GM23338 (cell line): ENCODE results near the gene RPS6KA3. TPM values are rescaled to one million over a fixed set of nuclear protein-coding genes. Genes with fewer than 3 reads are reported as not detected.
"Not testable (repeated sequence)": the region's sequence is repeated elsewhere in the genome, so short reads cannot be mapped to it uniquely, and the experiment has no call there.

Experiments
- ATAC-seq: fragments of 200-7000 bp; cut with Tn5 transposase; 3 replicates; pipeline ENCODE4 v1.9.1; 2020
- DNase-seq: peaks from one replicate; pipeline ENCODE4 v3.0.0-alpha.2; 2015; ENCODE audit warnings: low spot score
- H2AFZ ChIP-seq: fragments of 200-600 bp; sonication (generic); 2 replicates; pipeline ENCODE4 v1.8.0; 2016; ENCODE audit warnings: antibody characterized with exemption, mild to moderate bottlenecking, moderate library complexity
- H3F3A ChIP-seq: fragments of 200-600 bp; sonication (generic); replicated peaks from 2 replicates; pipeline ENCODE4 v1.8.0; 2017; ENCODE audit warnings: antibody characterized with exemption, mixed run types, low read depth
- H3K27ac ChIP-seq: fragments of 200-600 bp; sonication (generic); 2 replicates; pipeline ENCODE4 v1.6.1; 2016; ENCODE audit warnings: low read depth
- H3K27me3 ChIP-seq: fragments of 200-600 bp; sonication (generic); 2 replicates; pipeline ENCODE4 v1.8.0; 2016; ENCODE audit warnings: mild to moderate bottlenecking, mixed run types, moderate library complexity; ENCODE audit not compliant: insufficient read depth
- H3K36me3 ChIP-seq: fragments of 200-600 bp; sonication (generic); 2 replicates; pipeline ENCODE4 v1.8.0; 2016; ENCODE audit warnings: mild to moderate bottlenecking; ENCODE audit not compliant: insufficient read depth
- H3K4me1 ChIP-seq: fragments of 200-600 bp; sonication (generic); 2 replicates; pipeline ENCODE4 v1.8.0; 2016; ENCODE audit warnings: mild to moderate bottlenecking, moderate library complexity; ENCODE audit not compliant: insufficient read depth
- H3K4me2 ChIP-seq: fragments of 200-600 bp; sonication (generic); 2 replicates; pipeline ENCODE4 v1.7.1; 2017; ENCODE audit warnings: mixed run types
- H3K4me3 ChIP-seq: fragments of 200-600 bp; sonication (generic); 2 replicates; pipeline ENCODE4 v1.6.1; 2016; ENCODE audit warnings: mixed run types
- H3K79me2 ChIP-seq: fragments of 200-600 bp; sonication (generic); replicated peaks from 2 replicates; pipeline ENCODE4 v1.8.0; 2017; ENCODE audit warnings: mild to moderate bottlenecking; ENCODE audit not compliant: insufficient read depth
- H3K9me2 ChIP-seq: fragments of 200-600 bp; sonication (generic); 2 replicates; pipeline ENCODE4 v1.8.0; 2017; ENCODE audit not compliant: insufficient read depth
- H4K20me1 ChIP-seq: fragments of 200-600 bp; sonication (generic); replicated peaks from 2 replicates; pipeline ENCODE4 v1.8.0; 2017; ENCODE audit warnings: mild to moderate bottlenecking; ENCODE audit not compliant: insufficient read depth
- H3K27ac Mint-ChIP-seq: 2 replicates; pipeline ENCODE4 v1.8.0; 2020; ENCODE audit warnings: inconsistent platforms, mild to moderate bottlenecking, moderate library complexity, mixed read lengths
- H3K27me3 Mint-ChIP-seq: 3 replicates; pipeline ENCODE4 v1.8.0; 2022; ENCODE audit warnings: low read depth, mild to moderate bottlenecking, moderate library complexity, mixed read lengths, inconsistent platforms; ENCODE audit not compliant: insufficient read depth, poor library complexity
- H3K36me3 Mint-ChIP-seq: 3 replicates; pipeline ENCODE4 v1.8.0; 2021; ENCODE audit warnings: low read depth, mild to moderate bottlenecking, inconsistent platforms, moderate library complexity, mixed read lengths
- H3K4me1 Mint-ChIP-seq: 3 replicates; pipeline ENCODE4 v1.8.0; 2020; ENCODE audit warnings: mild to moderate bottlenecking, inconsistent platforms, mixed read lengths
- H3K4me3 Mint-ChIP-seq: 3 replicates; pipeline ENCODE4 v1.8.0; 2021; ENCODE audit warnings: moderate library complexity, mild to moderate bottlenecking, inconsistent platforms, mixed read lengths
- H3K9me3 Mint-ChIP-seq: 3 replicates; pipeline ENCODE4 v1.8.0; 2020; ENCODE audit warnings: moderate library complexity, mild to moderate bottlenecking, inconsistent platforms, mixed read lengths
- CREB1 ChIP-seq: fragments of 250-450 bp; sonication (Bioruptor Pico); IDR thresholded peaks from 2 replicates; pipeline ENCODE4 v1.5.0; 2020; ENCODE audit warnings: low read depth, mild to moderate bottlenecking, moderate library complexity
- EZH2phosphoT487 ChIP-seq: fragments of 200-600 bp; sonication (generic); IDR thresholded peaks from one replicate; pipeline ENCODE4 v1.8.1; 2018; ENCODE audit warnings: antibody characterized with exemption; ENCODE audit not compliant: unreplicated experiment
- ZNF331 ChIP-seq: fragments of 250-450 bp; sonication (Bioruptor Pico); IDR thresholded peaks from 2 replicates; pipeline ENCODE4 v1.5.0; 2020; ENCODE audit warnings: low read depth, mild to moderate bottlenecking, moderate library complexity
- polyA plus RNA-seq: library from polyadenylated mRNA; unstranded; fragments of >200 nt; fragmentation: Nextera tagmentation; extraction: Ambion mirVana; gene quantifications from 2 replicates; pipeline ENCODE4 v1.2.1, GENCODE V29; 2016
- total RNA-seq: library from RNA; depleted of rRNA; stranded (reverse); fragments of >200 nt; shearing (Covaris generic); gene quantifications from 2 replicates; pipeline ENCODE4 v1.2.3, GENCODE V29; 2014
- TF ChIP-seq, protein P1 (sequence below), 2 experiments: fragments of 200-600 bp in 1 of 2; sonication (generic) in 1 of 2; conservative IDR thresholded peaks; 2 replicates each; pipeline versions ENCODE4 v1.5.1 to v1.6.1; 2016 to 2017; ENCODE audit warnings: antibody characterized with exemption in 2 of 2, low read depth in 2 of 2, mild to moderate bottlenecking in 2 of 2, moderate library complexity in 1 of 2

Gene RPS6KA3
- total and polyA plus RNA-seq, 2 experiments from 2014 or later: 3.2 to 12.2 TPM

GRCh38 chrX:20252381-20253231 is 14.1 kb downstream of the RPS6KA3 start:
- Histone ChIP-seq H3K79me2 (no peaks in the 10 kb centered on the region), H3K4me3 (no peak overlapping the region), H3F3A (no peaks in the 10 kb centered on the region), H4K20me1 (no peaks in the 10 kb centered on the region), H3K4me1 (no peaks in the 10 kb centered on the region), H2AFZ (no peak overlapping the region), H3K36me3 (no peaks in the 10 kb centered on the region), H3K9me2 (no peaks in the 10 kb centered on the region), H3K27ac (no peak overlapping the region), H3K27me3 (no peaks in the 10 kb centered on the region), H3K4me2 (no peak overlapping the region)
- peaks cover 3% of the 10 kb centered on the region; the same call in 1 of the 3 replicates for H3K36me3 Mint-ChIP-seq
- peaks cover 2% of the 10 kb centered on the region; the same call in 1 of the 3 replicates for H3K9me3 Mint-ChIP-seq
- TF ChIP-seq, protein P1, sequence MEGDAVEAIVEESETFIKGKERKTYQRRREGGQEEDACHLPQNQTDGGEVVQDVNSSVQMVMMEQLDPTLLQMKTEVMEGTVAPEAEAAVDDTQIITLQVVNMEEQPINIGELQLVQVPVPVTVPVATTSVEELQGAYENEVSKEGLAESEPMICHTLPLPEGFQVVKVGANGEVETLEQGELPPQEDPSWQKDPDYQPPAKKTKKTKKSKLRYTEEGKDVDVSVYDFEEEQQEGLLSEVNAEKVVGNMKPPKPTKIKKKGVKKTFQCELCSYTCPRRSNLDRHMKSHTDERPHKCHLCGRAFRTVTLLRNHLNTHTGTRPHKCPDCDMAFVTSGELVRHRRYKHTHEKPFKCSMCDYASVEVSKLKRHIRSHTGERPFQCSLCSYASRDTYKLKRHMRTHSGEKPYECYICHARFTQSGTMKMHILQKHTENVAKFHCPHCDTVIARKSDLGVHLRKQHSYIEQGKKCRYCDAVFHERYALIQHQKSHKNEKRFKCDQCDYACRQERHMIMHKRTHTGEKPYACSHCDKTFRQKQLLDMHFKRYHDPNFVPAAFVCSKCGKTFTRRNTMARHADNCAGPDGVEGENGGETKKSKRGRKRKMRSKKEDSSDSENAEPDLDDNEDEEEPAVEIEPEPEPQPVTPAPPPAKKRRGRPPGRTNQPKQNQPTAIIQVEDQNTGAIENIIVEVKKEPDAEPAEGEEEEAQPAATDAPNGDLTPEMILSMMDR (conservative IDR thresholded peaks at IDR 0.05; ENCODE audit: low read depth in 2 of 2): peak; percentile 60 to 84
- no peak for TF ChIP-seq EZH2phosphoT487
- H3K4me1 Mint-ChIP-seq: peaks cover 2% of the 10 kb centered on the region; the same call in 1 of the 3 replicates
- H3K27ac Mint-ChIP-seq: no peak overlapping the region
- H3K27me3 Mint-ChIP-seq: no peaks in the 10 kb centered on the region
- H3K4me3 Mint-ChIP-seq: no peak overlapping the region
- ATAC-seq: peak; percentile 82
- DNase-seq: peak; percentile 66

DNA sequence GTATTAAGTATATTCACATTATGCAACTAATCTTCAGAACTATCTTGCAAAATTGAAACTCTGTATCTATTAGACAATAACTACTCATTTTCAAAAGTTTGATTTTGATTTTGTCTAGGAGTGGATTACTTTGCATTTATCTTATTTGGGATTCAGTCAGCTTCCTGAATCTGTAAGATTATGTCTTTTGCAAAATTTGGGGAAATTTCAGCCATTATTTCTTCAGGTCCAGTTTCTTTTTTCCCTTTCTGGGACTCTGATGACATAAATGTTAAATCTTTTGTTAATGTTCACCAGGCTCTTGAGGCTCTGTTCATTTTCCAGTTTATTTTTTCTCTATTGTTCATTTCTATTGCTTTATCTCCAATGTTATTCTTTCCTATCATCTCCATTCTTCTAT is 15.0 kb downstream of the RPS6KA3 start:
- Histone ChIP-seq H3K79me2 (no peaks in the 10 kb centered on the region), H3F3A (no peaks in the 10 kb centered on the region), H3K4me2 (no peak overlapping the region), H3K4me1 (no peaks in the 10 kb centered on the region), H3K27ac (no peak overlapping the region), H4K20me1 (no peaks in the 10 kb centered on the region), H2AFZ (no peak overlapping the region), H3K9me2 (no peaks in the 10 kb centered on the region), H3K36me3 (no peaks in the 10 kb centered on the region), H3K4me3 (no peak overlapping the region), H3K27me3 (no peaks in the 10 kb centered on the region)
- Mint-ChIP-seq H3K9me3 (peaks cover 2% of the 10 kb centered on the region; the same call in 1 of the 3 replicates), H3K27ac (no peak overlapping the region), H3K4me3 (no peak overlapping the region), H3K4me1 (peaks cover 2% of the 10 kb centered on the region; the same call in 1 of the 3 replicates), H3K36me3 (peaks cover 3% of the 10 kb centered on the region; the same call in 1 of the 3 replicates), H3K27me3 (no peaks in the 10 kb centered on the region)
- DNase-seq (no peak), ATAC-seq (no peak)
- TF ChIP-seq CREB1: no peak
- no peak for TF ChIP-seq ZNF331 (CRISPR knock-in tag)

DNA sequence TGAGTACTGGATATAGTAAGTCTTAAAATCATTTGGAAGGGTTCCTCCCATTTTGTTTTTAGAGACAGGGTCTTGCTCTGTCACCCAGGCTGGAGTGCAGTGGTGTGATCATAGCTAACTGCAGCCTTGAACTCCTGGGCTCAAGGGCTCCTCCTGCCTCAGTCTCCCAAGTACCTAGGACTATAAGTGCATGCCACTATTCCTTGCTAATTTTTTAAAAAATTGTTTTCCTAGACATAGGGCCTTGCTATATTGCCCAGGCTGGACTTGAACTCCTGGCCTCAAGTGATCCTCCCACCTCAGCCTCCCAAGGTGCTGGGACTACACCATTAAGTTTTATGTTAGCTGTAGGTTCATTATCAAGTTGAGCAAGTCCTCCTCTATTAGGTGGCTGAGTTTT is 16.6 kb downstream of the RPS6KA3 start:
- H3K9me3 Mint-ChIP-seq: not testable (repeated sequence)

More for the DNA sequence above, 16.6 kb downstream of the RPS6KA3 start:
- not testable (repeated sequence) for H4K20me1 ChIP-seq, ATAC-seq, H3K27me3 Mint-ChIP-seq, H3K79me2 ChIP-seq, H3K4me1 ChIP-seq, H3K9me2 ChIP-seq, H3K36me3 Mint-ChIP-seq, H2AFZ ChIP-seq, H3K4me3 Mint-ChIP-seq, H3K36me3 ChIP-seq, H3K27ac Mint-ChIP-seq, H3K4me3 ChIP-seq, H3K27me3 ChIP-seq, DNase-seq, H3K27ac ChIP-seq, H3K4me2 ChIP-seq, H3F3A ChIP-seq, H3K4me1 Mint-ChIP-seq
